C4-2B (cell line): ENCODE measurements around the gene TBC1D3H.
"Not testable (repeated sequence)": the region's sequence is repeated elsewhere in the genome, so short reads cannot be mapped to it uniquely, and the experiment has no call there.

Source experiments
- H3K27ac ChIP-seq: fragments of 450-650 bp; 2 replicates; pipeline ENCODE4 v1.5.1; 2017

TBC1D3H gene

DNA sequence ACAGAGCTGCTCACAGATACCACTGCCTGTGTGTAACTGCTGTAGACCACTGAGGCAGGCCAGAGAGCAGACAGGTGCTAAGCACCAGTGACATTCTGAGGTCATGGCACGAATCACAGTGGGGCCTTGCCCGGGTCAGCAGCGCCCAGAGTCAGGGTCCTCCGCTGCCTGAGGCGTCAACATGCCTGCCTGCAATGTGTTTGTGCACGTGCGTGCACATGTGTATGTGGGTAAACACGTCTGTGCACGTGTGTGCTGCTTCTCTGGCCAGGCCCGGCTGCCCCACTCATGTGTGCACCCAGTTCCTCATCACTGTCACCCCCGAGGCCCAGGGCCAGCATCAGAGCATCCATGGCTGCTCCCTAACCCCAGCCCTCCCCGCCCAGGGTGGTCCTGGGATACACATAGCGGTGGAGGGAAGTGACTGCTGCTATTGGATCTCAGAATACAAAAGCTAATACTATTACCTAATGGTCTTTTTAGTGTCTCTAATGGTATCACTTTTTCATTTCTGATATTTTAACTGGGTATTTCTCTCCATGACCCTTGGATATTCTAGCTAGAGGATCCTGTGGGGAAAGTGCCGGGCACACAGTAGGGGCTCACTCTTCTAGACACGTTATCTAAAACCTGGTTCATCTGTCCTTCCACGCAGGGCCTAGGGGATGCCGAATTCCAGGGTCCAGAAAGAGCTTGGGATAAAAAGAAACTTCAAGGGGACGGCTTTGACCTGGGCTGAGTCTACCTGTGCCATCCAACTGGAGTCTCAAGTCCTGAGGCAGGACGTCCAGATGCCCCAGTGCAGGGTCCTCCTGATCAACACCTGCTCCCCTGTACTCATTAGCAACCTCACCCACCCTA is at the start of gene TBC1D3H:
TBC1D3H (minus strand) TSS at position 51 of the 861 bp plus-strand sequence. CDS start 1,540 bp downstream, outside the sequence.
- H3K27ac ChIP-seq = not testable (repeated sequence)

DNA sequence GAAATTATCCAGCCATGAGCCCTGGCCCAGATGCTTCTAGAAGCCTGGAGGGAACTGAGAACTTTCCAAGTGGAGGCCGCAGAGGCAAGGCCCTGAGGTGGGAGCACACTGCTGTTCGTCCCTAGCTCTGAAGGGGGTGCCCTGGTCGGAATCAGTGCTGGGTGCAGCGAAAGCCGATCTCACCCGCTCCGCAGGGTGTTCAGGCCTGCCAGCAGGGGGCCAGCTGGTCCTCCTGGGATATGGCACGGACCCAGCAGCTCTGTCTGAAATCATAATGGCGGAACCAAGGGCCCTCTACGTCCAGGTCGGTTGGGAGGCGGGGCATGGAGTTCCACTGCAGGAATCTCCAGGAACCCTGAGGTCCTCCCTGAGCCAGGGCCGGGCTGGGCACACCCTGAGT is 40.7 kb upstream of the TBC1D3H start:
- not testable (repeated sequence) for H3K27ac ChIP-seq

DNA sequence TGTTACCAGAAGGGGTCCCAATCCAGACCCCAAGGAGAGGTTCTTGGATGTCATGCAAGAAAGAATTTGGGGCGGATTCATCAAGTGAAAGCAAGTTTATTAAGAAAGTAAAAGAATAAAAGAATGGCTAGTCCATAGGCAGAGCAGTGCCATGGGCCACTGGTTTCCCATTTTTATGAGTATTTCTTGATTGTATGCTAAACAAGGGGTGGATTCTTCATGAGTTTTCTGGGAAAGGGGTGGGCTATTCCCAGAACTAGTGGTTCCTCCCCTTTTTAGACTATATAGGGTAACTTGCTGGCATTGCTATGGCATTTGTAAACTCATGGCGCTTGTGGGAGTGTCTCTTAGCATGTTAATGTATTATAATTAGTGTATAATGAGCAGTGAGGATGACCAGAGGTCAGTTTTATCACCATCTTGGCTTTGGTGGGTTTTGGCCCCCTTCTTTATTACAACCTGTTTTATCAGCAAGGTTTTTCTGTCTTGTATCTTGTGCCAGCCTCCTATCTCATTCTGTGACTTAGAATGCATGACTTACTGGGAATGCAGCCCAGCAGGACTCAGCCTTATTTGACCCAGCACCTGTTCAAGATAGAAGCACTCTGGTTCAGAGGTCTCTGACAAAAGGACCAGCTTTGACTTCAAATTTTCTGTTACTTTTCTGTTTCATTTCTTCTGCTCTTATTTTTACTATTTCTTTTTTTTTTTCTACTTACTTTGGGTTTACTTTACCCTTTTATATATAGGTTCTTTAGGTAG is 27.1 kb upstream of the TBC1D3H start:
- H3K27ac ChIP-seq = not testable (repeated sequence)

DNA sequence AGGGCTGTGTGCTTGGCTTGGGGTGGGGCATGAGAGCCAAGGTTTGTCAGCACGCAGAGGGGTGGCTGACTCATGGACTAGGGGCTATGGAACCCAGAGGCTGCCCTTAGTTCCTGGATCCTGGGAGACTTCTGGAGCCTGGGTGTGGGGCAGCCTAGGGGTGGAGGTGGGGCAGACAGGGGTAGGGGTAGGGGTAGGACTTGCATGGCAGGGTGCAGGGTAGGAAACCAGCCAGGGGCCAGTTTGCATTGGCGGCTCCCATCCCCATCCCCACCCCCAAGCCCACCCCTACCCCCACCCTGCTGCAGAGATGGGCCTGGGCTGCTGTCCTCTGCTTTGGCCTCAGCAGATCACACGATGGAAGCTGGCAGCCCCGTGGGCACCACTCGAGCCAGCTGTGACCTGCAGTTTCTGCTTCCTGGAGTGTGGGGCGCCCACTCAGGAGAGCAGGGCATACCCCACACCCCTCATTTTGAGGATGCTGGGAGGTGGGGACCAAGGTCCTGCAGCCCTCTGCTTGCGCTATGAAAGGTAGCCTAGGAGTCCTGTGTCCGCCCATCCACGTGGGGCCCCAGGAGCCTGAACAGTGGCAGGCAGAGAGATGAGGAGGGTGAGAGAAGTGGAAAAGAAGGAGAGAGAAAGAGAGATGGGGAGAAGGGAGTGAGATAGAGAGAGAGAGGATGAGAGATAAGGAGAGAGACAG is 2.9 kb upstream of the TBC1D3H start:
- H3K27ac ChIP-seq = not testable (repeated sequence)

DNA sequence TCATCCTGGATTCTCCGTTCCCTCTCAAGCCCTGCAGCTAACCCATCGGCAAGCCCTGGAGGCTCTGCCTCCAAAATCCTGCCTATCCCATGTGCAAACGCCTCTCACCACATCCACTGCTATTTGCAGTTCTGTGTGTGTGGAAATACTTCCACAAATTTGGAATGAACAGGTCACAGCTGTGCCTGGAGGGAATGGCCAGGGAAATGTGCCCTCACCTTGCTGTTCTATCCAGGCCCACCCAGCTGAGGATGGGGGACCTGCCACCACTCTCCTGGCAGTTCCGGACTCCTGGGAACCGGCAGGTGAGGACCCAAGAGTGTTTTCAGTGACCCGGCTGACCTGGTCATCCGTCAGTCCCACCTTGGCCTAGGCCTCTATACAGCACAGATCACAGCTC is 12.3 kb downstream of the TBC1D3H start:
- H3K27ac ChIP-seq = not testable (repeated sequence)

GRCh38 chr17:36362496-36362895 is 25.7 kb downstream of the TBC1D3H start:
- not testable (repeated sequence) for H3K27ac ChIP-seq
